ENCODE results near the gene E2F4. TPM values are rescaled to one million over a fixed set of nuclear protein-coding genes. Genes with fewer than 3 reads are reported as not detected.

Gene E2F4
- total and polyA plus RNA-seq, 2 of the 13 experiments (the other 11 are each of a cell fraction or from before 2014, with no cell fraction given): 84.8 to 91.2 TPM

GRCh38 chr16:67191995-67192681 lies at the start of gene E2F4 (continued):
- TF ChIP-seq, protein P1, sequence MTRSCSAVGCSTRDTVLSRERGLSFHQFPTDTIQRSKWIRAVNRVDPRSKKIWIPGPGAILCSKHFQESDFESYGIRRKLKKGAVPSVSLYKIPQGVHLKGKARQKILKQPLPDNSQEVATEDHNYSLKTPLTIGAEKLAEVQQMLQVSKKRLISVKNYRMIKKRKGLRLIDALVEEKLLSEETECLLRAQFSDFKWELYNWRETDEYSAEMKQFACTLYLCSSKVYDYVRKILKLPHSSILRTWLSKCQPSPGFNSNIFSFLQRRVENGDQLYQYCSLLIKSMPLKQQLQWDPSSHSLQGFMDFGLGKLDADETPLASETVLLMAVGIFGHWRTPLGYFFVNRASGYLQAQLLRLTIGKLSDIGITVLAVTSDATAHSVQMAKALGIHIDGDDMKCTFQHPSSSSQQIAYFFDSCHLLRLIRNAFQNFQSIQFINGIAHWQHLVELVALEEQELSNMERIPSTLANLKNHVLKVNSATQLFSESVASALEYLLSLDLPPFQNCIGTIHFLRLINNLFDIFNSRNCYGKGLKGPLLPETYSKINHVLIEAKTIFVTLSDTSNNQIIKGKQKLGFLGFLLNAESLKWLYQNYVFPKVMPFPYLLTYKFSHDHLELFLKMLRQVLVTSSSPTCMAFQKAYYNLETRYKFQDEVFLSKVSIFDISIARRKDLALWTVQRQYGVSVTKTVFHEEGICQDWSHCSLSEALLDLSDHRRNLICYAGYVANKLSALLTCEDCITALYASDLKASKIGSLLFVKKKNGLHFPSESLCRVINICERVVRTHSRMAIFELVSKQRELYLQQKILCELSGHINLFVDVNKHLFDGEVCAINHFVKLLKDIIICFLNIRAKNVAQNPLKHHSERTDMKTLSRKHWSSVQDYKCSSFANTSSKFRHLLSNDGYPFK (CRISPR knock-in tag; IDR thresholded peaks at IDR 0.05; ENCODE audit: borderline replicate concordance): peak; percentile 62; the same call in 1 of the 2 replicates
- TF ChIP-seq, protein P2, sequence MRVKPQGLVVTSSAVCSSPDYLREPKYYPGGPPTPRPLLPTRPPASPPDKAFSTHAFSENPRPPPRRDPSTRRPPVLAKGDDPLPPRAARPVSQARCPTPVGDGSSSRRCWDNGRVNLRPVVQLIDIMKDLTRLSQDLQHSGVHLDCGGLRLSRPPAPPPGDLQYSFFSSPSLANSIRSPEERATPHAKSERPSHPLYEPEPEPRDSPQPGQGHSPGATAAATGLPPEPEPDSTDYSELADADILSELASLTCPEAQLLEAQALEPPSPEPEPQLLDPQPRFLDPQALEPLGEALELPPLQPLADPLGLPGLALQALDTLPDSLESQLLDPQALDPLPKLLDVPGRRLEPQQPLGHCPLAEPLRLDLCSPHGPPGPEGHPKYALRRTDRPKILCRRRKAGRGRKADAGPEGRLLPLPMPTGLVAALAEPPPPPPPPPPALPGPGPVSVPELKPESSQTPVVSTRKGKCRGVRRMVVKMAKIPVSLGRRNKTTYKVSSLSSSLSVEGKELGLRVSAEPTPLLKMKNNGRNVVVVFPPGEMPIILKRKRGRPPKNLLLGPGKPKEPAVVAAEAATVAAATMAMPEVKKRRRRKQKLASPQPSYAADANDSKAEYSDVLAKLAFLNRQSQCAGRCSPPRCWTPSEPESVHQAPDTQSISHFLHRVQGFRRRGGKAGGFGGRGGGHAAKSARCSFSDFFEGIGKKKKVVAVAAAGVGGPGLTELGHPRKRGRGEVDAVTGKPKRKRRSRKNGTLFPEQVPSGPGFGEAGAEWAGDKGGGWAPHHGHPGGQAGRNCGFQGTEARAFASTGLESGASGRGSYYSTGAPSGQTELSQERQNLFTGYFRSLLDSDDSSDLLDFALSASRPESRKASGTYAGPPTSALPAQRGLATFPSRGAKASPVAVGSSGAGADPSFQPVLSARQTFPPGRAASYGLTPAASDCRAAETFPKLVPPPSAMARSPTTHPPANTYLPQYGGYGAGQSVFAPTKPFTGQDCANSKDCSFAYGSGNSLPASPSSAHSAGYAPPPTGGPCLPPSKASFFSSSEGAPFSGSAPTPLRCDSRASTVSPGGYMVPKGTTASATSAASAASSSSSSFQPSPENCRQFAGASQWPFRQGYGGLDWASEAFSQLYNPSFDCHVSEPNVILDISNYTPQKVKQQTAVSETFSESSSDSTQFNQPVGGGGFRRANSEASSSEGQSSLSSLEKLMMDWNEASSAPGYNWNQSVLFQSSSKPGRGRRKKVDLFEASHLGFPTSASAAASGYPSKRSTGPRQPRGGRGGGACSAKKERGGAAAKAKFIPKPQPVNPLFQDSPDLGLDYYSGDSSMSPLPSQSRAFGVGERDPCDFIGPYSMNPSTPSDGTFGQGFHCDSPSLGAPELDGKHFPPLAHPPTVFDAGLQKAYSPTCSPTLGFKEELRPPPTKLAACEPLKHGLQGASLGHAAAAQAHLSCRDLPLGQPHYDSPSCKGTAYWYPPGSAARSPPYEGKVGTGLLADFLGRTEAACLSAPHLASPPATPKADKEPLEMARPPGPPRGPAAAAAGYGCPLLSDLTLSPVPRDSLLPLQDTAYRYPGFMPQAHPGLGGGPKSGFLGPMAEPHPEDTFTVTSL (CRISPR knock-in tag; IDR thresholded peaks at IDR 0.05; ENCODE audit: borderline replicate concordance): no peak
- peak; percentile 77 for TF ChIP-seq MTERF4 (CRISPR knock-in tag; IDR thresholded peaks at IDR 0.05)
- no peak for TF ChIP-seq HMGA1 (CRISPR knock-in tag; conservative IDR thresholded peaks at IDR 0.05)
- TF ChIP-seq, protein P3, sequence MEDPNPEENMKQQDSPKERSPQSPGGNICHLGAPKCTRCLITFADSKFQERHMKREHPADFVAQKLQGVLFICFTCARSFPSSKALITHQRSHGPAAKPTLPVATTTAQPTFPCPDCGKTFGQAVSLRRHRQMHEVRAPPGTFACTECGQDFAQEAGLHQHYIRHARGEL (CRISPR knock-in tag; IDR thresholded peaks at IDR 0.05): no peak
- TF ChIP-seq E2F5 (CRISPR knock-in tag; conservative IDR thresholded peaks at IDR 0.05): no peak; the same call in 1 of the 2 replicates
- TF ChIP-seq TOE1 (CRISPR knock-in tag; IDR thresholded peaks at IDR 0.05): no peak
- TF ChIP-seq KDM6A (CRISPR knock-in tag; IDR thresholded peaks at IDR 0.05; ENCODE audit: low read depth): no peak
- TF ChIP-seq, protein P4, sequence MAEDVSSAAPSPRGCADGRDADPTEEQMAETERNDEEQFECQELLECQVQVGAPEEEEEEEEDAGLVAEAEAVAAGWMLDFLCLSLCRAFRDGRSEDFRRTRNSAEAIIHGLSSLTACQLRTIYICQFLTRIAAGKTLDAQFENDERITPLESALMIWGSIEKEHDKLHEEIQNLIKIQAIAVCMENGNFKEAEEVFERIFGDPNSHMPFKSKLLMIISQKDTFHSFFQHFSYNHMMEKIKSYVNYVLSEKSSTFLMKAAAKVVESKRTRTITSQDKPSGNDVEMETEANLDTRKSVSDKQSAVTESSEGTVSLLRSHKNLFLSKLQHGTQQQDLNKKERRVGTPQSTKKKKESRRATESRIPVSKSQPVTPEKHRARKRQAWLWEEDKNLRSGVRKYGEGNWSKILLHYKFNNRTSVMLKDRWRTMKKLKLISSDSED (CRISPR knock-in tag; IDR thresholded peaks at IDR 0.05): peak; percentile 80
- TF ChIP-seq CHD4 (IDR thresholded peaks at IDR 0.05; ENCODE audit: borderline replicate concordance, low read length): no peak
- TF ChIP-seq, protein P5, sequence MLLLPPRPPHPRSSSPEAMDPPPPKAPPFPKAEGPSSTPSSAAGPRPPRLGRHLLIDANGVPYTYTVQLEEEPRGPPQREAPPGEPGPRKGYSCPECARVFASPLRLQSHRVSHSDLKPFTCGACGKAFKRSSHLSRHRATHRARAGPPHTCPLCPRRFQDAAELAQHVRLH (CRISPR knock-in tag; IDR thresholded peaks at IDR 0.05; ENCODE audit: borderline replicate concordance, low read depth): peak; percentile 85; the same call in 1 of the 2 replicates
